ENCODE measurements around the gene TOP1.

GRCh38 chr20:41035207-41035606, 6.6 kb downstream of the TOP1 start:
- TF ChIP-seq, protein P1, sequence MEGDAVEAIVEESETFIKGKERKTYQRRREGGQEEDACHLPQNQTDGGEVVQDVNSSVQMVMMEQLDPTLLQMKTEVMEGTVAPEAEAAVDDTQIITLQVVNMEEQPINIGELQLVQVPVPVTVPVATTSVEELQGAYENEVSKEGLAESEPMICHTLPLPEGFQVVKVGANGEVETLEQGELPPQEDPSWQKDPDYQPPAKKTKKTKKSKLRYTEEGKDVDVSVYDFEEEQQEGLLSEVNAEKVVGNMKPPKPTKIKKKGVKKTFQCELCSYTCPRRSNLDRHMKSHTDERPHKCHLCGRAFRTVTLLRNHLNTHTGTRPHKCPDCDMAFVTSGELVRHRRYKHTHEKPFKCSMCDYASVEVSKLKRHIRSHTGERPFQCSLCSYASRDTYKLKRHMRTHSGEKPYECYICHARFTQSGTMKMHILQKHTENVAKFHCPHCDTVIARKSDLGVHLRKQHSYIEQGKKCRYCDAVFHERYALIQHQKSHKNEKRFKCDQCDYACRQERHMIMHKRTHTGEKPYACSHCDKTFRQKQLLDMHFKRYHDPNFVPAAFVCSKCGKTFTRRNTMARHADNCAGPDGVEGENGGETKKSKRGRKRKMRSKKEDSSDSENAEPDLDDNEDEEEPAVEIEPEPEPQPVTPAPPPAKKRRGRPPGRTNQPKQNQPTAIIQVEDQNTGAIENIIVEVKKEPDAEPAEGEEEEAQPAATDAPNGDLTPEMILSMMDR (IDR thresholded peaks at IDR 0.05) = no peak
- no peak for TF ChIP-seq POLR2A (IDR thresholded peaks at IDR 0.05)
